Panc1 (cell line): ENCODE results near the gene MDM1.

Experiments used
- TCF7L2 ChIP-seq: IDR thresholded peaks from 2 replicates; pipeline ENCODE4 v1.6.1; 2011; ENCODE audit warnings: mild to moderate bottlenecking, low read depth, low read length, inconsistent platforms
- TF ChIP-seq, protein P1 (sequence below): fragments of 450-650 bp; IDR thresholded peaks from 2 replicates; pipeline ENCODE4 v1.5.1; 2017; ENCODE audit warnings: mild to moderate bottlenecking

DNA sequence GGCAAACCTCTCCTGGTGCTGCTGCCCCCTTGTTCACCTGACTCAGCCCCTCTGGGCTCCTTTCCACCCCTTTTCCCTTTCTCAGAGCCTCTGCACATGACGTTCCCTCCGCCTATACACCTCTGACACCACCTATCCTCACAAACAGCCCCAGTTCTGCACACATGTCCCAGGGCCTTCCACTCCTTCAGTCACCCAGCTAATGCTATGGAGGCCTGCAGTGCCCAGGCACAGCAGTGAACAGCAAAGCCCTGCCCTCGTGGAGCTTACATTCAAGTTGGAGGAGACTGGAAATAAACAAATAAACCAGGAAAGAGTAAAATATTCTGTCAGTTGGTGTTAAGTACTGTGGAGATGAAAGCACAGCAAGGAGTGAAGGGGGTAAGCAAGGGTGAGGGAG is 38.5 kb upstream of the MDM1 start:
- TF ChIP-seq, protein P1, sequence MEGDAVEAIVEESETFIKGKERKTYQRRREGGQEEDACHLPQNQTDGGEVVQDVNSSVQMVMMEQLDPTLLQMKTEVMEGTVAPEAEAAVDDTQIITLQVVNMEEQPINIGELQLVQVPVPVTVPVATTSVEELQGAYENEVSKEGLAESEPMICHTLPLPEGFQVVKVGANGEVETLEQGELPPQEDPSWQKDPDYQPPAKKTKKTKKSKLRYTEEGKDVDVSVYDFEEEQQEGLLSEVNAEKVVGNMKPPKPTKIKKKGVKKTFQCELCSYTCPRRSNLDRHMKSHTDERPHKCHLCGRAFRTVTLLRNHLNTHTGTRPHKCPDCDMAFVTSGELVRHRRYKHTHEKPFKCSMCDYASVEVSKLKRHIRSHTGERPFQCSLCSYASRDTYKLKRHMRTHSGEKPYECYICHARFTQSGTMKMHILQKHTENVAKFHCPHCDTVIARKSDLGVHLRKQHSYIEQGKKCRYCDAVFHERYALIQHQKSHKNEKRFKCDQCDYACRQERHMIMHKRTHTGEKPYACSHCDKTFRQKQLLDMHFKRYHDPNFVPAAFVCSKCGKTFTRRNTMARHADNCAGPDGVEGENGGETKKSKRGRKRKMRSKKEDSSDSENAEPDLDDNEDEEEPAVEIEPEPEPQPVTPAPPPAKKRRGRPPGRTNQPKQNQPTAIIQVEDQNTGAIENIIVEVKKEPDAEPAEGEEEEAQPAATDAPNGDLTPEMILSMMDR = no peak
- no peak for TF ChIP-seq TCF7L2
